Measurements from ENCODE around the gene TRIM4. TPM values are rescaled to one million over a fixed set of nuclear protein-coding genes. Genes with fewer than 3 reads are reported as not detected.
A peak's percentile ranks its signal among the peaks of the same experiment; 100 is the strongest.
"Not testable (repeated sequence)": the region's sequence is repeated elsewhere in the genome, so short reads cannot be mapped to it uniquely, and the experiment has no call there.

Gene TRIM4
- total RNA-seq (10 to 100 TPM; 31.7 to 58.9 (median 45.1) TPM), polyA plus RNA-seq (10 to 100 TPM; 42.2 to 64.8 TPM)
- long read RNA-seq, donor 1, transcript TRIM4-202 (6 exons, 1,942 nt) = minor isoform, 31 of 392 reads
- long read RNA-seq, donor 1, transcript TRIM4-201 (6 exons, 3,374 nt) = major isoform, 312 of 392 reads
- long read RNA-seq, donor 1, partial matches to known transcripts = 14 of 392 reads
- long read RNA-seq, donor 1, other reads (novel, unspliced or antisense) = 35 of 392 reads
- long read RNA-seq, donor 2, partial matches to known transcripts = 0 of 6 reads
- long read RNA-seq, donor 2, other reads (novel, unspliced or antisense) = 0 of 6 reads
- long read RNA-seq, donor 3, transcript TRIM4-201 (6 exons, 3,374 nt) = major isoform, 137 of 172 reads
- long read RNA-seq, donor 3, transcript TRIM4-202 (6 exons, 1,942 nt) = minor isoform, 14 of 172 reads
- long read RNA-seq, donor 3, partial matches to known transcripts = 3 of 172 reads
- long read RNA-seq, donor 3, other reads (novel, unspliced or antisense) = 18 of 172 reads

GRCh38 chr7:99918959-99919813 lies at the start of gene TRIM4:
TSS of gene TRIM4 (minus strand) at chr7:99919530. CDS start at chr7:99919401, 129 bp downstream.
- WGBS, 3 donors = 0 to 1% (median 1%) methylated on average over 54 to 81 of the region's 81 CpGs
- Histone ChIP-seq H3K4me1 (ENCODE audit: insufficient read depth) (peaks cover 9% of the 10 kb centered on the region), H3K9me3 (no peaks in the 10 kb centered on the region), H3K27ac (peak within 1 kb of the TSS; percentile 78 to 80), H3K36me3 (no peaks in the 10 kb centered on the region), H3K4me3 (peak within 1 kb of the TSS; percentile 95), H3K27me3 (no peaks in the 10 kb centered on the region)
- peak; percentile 87 to 93 (median 90) for DNase-seq
- TF ChIP-seq CTCF (IDR thresholded peaks at IDR 0.05) (peak in 2 of 3 donors; percentile 13 to 31), POLR2A (IDR thresholded peaks at IDR 0.05) (peak; percentile 77), EP300 (IDR thresholded peaks at IDR 0.05) (no peak)
- intact Hi-C loops (cut with DNase I) = no loop called here

GRCh38 chr7:99958564-99959227 lies 39.4 kb upstream of the TRIM4 start:
- Histone ChIP-seq H3K27ac (no peak overlapping the region), H3K4me3 (no peak overlapping the region), H3K4me1 (ENCODE audit: insufficient read depth) (no peaks in the 10 kb centered on the region), H3K27me3 (no peaks in the 10 kb centered on the region), H3K9me3 (no peaks in the 10 kb centered on the region), H3K36me3 (no peaks in the 10 kb centered on the region)
- WGBS, 3 donors = 74 to 81% (median 78%) methylated on average over 9 of the region's 9 CpGs
- no peak for DNase-seq
- intact Hi-C loops (cut with DNase I) = no loop called here
- no peak for TF ChIP-seq EP300 (IDR thresholded peaks at IDR 0.05)
- no peak for TF ChIP-seq CTCF (IDR thresholded peaks at IDR 0.05)
- TF ChIP-seq POLR2A (IDR thresholded peaks at IDR 0.05) = no peak

- intact Hi-C loops (cut with DNase I) = no loop called here
- no peaks in the 10 kb centered on the region for H3K4me1 ChIP-seq (ENCODE audit: insufficient read depth)
- H3K9me3 ChIP-seq = no peaks in the 10 kb centered on the region
- H3K36me3 ChIP-seq = no peaks in the 10 kb centered on the region
- TF ChIP-seq EP300 (IDR thresholded peaks at IDR 0.05) (no peak), CTCF (IDR thresholded peaks at IDR 0.05) (no peak), POLR2A (IDR thresholded peaks at IDR 0.05) (no peak)
- H3K27ac ChIP-seq = no peak overlapping the region
- 61 to 81% (median 76%) methylated on average over 6 of the region's 6 CpGs for WGBS, 3 donors
- no peaks in the 10 kb centered on the region for H3K27me3 ChIP-seq
- DNase-seq = no peak
- no peak overlapping the region for H3K4me3 ChIP-seq
These were observed 35.9 kb upstream of the TRIM4 start for GRCh38 chr7:99955247-99955646.

- 90 to 94% (median 93%) methylated on average over 7 of the region's 7 CpGs for WGBS, 3 donors
- H3K4me1 ChIP-seq (ENCODE audit: insufficient read depth); H3K4me3 ChIP-seq; H3K36me3 ChIP-seq; H3K27ac ChIP-seq; intact Hi-C loops (cut with DNase I); DNase-seq; H3K9me3 ChIP-seq; H3K27me3 ChIP-seq: not testable (repeated sequence)
These were observed 35.3 kb upstream of the TRIM4 start for GRCh38 chr7:99954643-99955042.
